Lung (tissue), 12 donors: ENCODE results near the gene KRTAP19-3. TPM values are rescaled to one million over a fixed set of nuclear protein-coding genes. Genes with fewer than 3 reads are reported as not detected.
A peak's percentile ranks its signal among the peaks of the same experiment; 100 is the strongest.

Source experiments
- ATAC-seq: fragments of 200-7000 bp; cut with Tn5 transposase; one replicate; pipeline ENCODE4 v1.9.1; 2020; ENCODE audit warnings: moderate number of reproducible peaks; ENCODE audit not compliant: insufficient read depth, low FRiP score
- DNase-seq, 3 donors: peaks; one replicate each; pipeline ENCODE4 v3.0.0-alpha.2; 2013 to 2017
- H3K27ac ChIP-seq, 2 donors: one replicate each; pipeline ENCODE4 v1.5.1; 2013; ENCODE audit warnings: mild to moderate bottlenecking in 2 of 2, moderate library complexity in 2 of 2, control low read depth in 1 of 2, inconsistent platforms in 1 of 2, low read depth in 1 of 2, low read length in 1 of 2
- H3K27me3 ChIP-seq, 3 donors: one replicate each; pipeline ENCODE4 v1.5.1; 2013; ENCODE audit warnings: low read length in 2 of 3; ENCODE audit not compliant: control insufficient read depth in 3 of 3, insufficient read depth in 3 of 3
- H3K36me3 ChIP-seq, 4 donors: one replicate each; pipeline ENCODE4 v1.5.1; 2013; ENCODE audit warnings: low read length in 4 of 4, mild to moderate bottlenecking in 1 of 4, moderate library complexity in 1 of 4; ENCODE audit not compliant: control insufficient read depth in 4 of 4, insufficient read depth in 4 of 4
- H3K4me1 ChIP-seq, 5 donors: one replicate each; pipeline ENCODE4 v1.5.1; 2013; ENCODE audit warnings: low read length in 5 of 5, mild to moderate bottlenecking in 2 of 5, moderate library complexity in 1 of 5; ENCODE audit not compliant: control insufficient read depth in 5 of 5, insufficient read depth in 5 of 5
- H3K4me3 ChIP-seq: one replicate; pipeline ENCODE4 v1.5.1; 2013; ENCODE audit warnings: mild to moderate bottlenecking, control low read depth, moderate library complexity
- H3K9ac ChIP-seq, 2 donors: one replicate each; pipeline ENCODE4 v1.5.1; 2013; ENCODE audit warnings: low read length in 2 of 2, control low read depth in 1 of 2; ENCODE audit not compliant: insufficient read depth in 1 of 2
- H3K9me3 ChIP-seq, 4 donors: one replicate each; pipeline ENCODE4 v1.5.1; 2013; ENCODE audit warnings: low read length in 3 of 4, mild to moderate bottlenecking in 1 of 4, moderate library complexity in 1 of 4; ENCODE audit not compliant: control insufficient read depth in 4 of 4, insufficient read depth in 3 of 4
- CTCF ChIP-seq: IDR thresholded peaks from 2 replicates; pipeline ENCODE4 v1.5.1; 2012; ENCODE audit warnings: mild to moderate bottlenecking; ENCODE audit errors: control extremely low read depth, extremely low read depth
- WGBS, 2 donors: extraction: QIAGEN DNeasy Blood & Tissue Kit; methylation state at CpG; one replicate each; pipeline ENCODE4 v1.1.7; 2013; 5-methylcytosine and 5-hydroxymethylcytosine counted together
- polyA plus RNA-seq, 2 donors: library from polyadenylated mRNA; stranded (reverse); fragments of 200-250 nt; gene quantifications; one replicate each; pipeline ENCODE4 v1.2.1, GENCODE V29; 2013
- total RNA-seq, 2 donors: library from RNA; depleted of rRNA in 1 of 2; stranded (reverse); fragments of >200 nt in 1 of 2; gene quantifications; one replicate each; pipeline ENCODE4 v1.2.1, GENCODE V29; 2014 to 2021
- donor health status: control.
- donor health status: control.
- donor health status: Bipolar disorder and iron deficiency.
- donor health status: healthy.
- donor health status: DM: yes; HTN: yes; CAD: no.

The KRTAP19-3 gene
- total and polyA plus RNA-seq, 4 donors = not detected

- no peaks in the 10 kb centered on the region for H3K36me3 ChIP-seq
- H3K9me3 ChIP-seq = no peaks in the 10 kb centered on the region
- DNase-seq (no peak), ATAC-seq (no peak)
- no peak within 1 kb of the TSS for H3K9ac ChIP-seq
- no peak for TF ChIP-seq CTCF
- 83 to 89% methylated on average over 6 of the region's 6 CpGs for WGBS, 2 donors
- no peak within 1 kb of the TSS for H3K4me3 ChIP-seq
- H3K4me1 ChIP-seq = no peaks in the 10 kb centered on the region
- H3K27me3 ChIP-seq = no peaks in the 10 kb centered on the region
- no peak within 1 kb of the TSS for H3K27ac ChIP-seq
Observed at GRCh38 chr21:30502041-30502440, 10.2 kb upstream of the KRTAP19-3 start, which contains the start of gene KRTAP19-5. Gene KRTAP19-5 (minus strand): TSS chr21:30502141. CDS start chr21:30502090, 51 bp downstream.

DNA sequence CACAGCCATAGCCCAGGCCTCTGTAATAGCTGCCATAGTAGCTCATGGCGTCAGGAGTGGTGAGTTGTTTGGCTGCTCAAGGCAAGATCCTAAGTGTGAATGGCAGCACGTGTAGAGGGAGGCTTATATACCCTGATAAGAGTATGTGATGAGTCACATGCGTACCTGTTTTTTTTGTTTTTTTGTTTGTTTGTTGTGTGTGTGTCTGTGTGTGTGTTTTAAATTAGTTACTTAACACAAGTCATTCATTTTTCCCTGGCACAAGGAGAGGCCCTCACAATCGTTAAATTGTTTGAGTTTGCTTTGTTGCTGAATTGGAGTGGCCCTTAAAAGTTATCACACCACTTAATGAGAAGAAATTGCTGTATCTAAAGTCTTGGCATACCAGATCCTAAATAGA lies 5.3 kb upstream of the KRTAP19-3 start, which contains the start of gene KRTAP19-4:
Gene KRTAP19-4 (minus strand): TSS at position 101 of the 400 bp plus-strand sequence. CDS start 55 bp downstream, at position 46.
- Histone ChIP-seq H3K4me1 (no peaks in the 10 kb centered on the region), H3K9ac (no peak within 1 kb of the TSS), H3K36me3 (no peaks in the 10 kb centered on the region), H3K9me3 (no peaks in the 10 kb centered on the region), H3K27ac (no peak within 1 kb of the TSS), H3K4me3 (no peak within 1 kb of the TSS), H3K27me3 (no peaks in the 10 kb centered on the region)
- peak in 1 of 3 donors; percentile 1 for DNase-seq
- WGBS, 2 donors = 70 to 77% methylated on average over 4 of the region's 4 CpGs
- ATAC-seq = no peak
- TF ChIP-seq CTCF = no peak

DNA sequence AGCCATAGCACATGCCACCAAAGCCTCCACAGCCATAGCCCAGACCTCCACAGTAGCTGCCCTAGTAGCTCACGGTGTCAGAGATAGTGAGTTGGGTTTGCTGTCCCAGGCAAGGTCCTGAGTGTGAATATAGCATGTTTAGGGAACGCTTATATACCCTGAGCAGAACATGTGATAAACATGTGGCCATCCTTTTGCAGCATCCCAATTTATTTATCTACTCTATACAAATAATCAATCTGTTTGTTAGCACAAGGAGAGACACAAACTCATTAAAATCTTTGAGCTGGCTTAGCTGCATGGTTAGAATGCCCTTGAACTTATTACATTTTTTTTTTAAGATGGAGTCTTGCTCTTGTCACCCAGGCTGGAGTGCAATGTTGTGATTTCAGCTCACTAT lies 4.5 kb downstream of the KRTAP19-3 start, which contains the start of gene KRTAP19-2:
Gene KRTAP19-2 (minus strand): TSS at position 101 of the 400 bp plus-strand sequence. CDS start 88 bp downstream, at position 13.
- Histone ChIP-seq H3K4me3 (no peak within 1 kb of the TSS), H3K9ac (no peak within 1 kb of the TSS), H3K27me3 (no peaks in the 10 kb centered on the region), H3K4me1 (no peaks in the 10 kb centered on the region), H3K36me3 (no peaks in the 10 kb centered on the region), H3K9me3 (peaks cover 0 to 11% (median 0%) of the 10 kb centered on the region in 4 donors), H3K27ac (no peak within 1 kb of the TSS)
- WGBS, 2 donors = 88 to 92% methylated on average over 2 of the region's 2 CpGs
- ATAC-seq = no peak
- DNase-seq = no peak
- no peak for TF ChIP-seq CTCF

DNA sequence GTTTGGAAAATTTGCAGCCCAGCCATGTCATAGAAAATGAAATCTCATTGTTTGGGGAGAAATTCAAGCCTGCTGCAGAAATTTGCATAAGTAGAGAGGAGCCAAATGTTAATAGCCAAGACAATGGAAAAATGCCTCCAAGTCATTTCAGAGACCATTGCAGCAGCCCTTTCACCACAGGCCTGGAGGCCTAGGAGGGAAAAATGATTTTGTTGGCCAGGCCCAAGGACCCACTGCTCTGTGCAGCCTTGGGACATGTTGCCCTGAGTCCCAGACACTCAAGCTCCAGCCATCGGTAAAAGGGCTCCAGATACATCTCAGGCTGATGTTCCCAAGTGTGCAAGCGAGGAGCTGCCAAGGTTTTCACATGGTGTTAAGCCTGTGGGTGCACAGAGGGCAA lies 5.6 kb downstream of the KRTAP19-3 start:
- Histone ChIP-seq H3K9ac (no peak overlapping the region), H3K9me3 (peaks cover 0 to 11% (median 0%) of the 10 kb centered on the region in 4 donors), H3K4me1 (no peaks in the 10 kb centered on the region), H3K27me3 (no peaks in the 10 kb centered on the region), H3K27ac (no peak overlapping the region), H3K4me3 (no peak overlapping the region), H3K36me3 (no peaks in the 10 kb centered on the region)
- 59 to 62% methylated on average over 2 of the region's 2 CpGs for WGBS, 2 donors
- no peak for DNase-seq
- TF ChIP-seq CTCF = no peak
- no peak for ATAC-seq
